HK-2 (cell line): ENCODE measurements around the gene FOSL1.

ENCODE experiments used
- DNase-seq: peaks from one replicate; pipeline ENCODE4 v3.0.0-alpha.2; 2018; ENCODE audit not compliant: unreplicated experiment

The FOSL1 gene

DNA sequence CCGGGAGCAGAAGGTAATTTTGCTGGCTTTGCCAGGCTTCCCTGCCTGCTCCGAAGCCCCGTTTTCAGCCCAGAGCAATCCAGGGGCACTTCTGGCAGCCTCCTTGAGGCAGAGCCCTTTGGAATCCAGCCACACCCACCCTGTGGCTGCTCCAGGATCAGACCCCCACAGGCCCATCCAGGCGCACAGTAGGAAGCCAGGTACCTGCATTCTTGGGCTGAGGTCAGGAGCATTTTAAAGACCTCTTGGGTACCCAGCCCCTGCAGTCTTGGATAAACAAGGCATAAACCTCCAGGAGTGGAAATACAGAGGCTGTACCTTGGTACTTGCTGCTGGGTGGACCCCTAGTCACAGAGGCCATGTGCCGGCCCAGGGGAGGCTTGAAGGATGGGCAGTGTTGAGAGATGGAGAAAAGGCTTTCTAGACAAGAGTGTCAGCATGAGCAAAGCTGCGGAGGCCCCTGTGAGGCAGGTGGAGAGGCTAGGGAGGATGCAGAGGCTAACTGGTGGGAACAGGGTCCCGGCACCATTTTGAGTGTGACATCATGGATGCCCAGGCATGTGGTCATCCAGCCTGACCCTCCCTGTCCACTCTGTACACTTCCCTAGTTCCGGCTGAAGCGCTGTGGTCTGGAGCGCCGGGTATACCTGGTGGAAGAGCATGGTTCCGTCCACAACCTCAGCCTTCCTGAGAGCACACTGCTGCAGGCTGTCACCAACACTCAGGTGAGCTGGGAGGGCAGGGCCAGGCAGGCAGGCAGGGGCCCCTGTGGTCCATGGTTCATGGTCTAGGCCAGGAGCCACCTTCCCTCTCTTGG is 36.1 kb downstream of the FOSL1 start:
- no peak for DNase-seq

DNA sequence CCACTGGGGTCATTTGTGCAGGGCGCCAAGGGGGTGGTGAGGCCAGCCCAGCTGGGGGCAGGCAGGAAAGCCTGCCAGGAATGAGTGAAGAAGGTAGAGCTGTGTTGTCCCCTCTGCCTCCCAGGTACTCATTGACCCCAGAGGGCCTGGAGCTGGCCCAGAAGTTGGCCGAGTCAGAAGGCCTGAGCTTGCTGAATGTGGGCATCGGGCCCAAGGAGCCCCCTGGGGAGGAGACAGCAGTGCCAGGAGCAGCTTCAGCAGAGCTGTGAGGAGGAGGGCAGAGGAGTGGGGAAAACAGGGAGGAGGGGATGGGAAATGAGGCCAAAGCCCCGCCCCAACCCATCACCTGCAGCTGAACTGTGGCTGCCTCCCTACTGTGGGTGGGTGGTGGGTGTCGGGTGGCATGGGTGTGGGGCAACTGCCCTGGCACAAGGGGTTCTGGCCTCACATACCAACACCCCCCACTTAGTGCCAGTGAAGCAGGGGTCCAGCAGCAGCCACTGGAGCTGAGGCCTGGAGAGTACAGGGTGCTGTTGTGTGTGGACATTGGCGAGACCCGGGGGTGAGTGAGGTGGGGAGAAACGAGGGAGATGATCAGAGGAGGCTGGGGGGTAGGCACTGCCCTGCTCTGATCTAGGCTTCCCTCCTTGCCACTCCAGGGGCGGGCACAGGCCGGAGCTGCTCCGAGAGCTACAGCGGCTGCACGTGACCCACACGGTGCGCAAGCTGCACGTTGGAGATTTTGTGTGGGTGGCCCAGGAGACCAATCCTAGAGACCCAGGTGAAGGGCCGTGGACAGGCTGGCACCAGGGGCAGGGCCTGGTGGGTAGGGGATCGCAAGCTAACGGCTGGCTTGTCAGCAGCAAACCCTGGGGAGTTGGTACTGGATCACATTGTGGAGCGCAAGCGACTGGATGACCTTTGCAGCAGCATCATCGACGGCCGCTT is 37.0 kb downstream of the FOSL1 start:
- no peak for DNase-seq

DNA sequence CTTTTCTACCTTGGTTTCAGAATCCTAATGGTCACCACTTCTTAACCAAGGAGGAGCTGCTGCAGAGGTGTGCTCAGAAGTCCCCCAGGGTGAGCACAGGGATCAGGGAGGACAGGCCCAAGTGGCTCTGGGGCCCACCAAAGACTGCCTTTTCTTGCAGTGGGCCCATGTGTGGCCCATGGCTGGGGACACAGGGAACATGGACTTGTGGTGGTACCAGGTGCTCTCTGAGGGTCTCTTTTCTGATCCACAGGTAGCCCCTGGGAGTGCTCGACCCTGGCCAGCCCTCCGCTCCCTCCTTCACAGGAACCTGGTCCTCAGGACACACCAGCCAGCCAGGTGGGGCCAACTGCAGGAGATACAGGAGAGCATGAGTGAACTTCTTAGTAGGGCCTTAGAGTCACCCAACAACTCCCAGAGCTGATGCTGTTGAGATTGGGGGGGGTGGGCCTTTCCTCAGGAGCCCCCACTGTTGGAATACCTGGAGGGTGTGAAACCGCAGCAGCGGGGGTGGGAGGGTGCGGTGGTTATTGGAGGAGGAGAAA is 37.9 kb downstream of the FOSL1 start:
- no peak for DNase-seq

DNA sequence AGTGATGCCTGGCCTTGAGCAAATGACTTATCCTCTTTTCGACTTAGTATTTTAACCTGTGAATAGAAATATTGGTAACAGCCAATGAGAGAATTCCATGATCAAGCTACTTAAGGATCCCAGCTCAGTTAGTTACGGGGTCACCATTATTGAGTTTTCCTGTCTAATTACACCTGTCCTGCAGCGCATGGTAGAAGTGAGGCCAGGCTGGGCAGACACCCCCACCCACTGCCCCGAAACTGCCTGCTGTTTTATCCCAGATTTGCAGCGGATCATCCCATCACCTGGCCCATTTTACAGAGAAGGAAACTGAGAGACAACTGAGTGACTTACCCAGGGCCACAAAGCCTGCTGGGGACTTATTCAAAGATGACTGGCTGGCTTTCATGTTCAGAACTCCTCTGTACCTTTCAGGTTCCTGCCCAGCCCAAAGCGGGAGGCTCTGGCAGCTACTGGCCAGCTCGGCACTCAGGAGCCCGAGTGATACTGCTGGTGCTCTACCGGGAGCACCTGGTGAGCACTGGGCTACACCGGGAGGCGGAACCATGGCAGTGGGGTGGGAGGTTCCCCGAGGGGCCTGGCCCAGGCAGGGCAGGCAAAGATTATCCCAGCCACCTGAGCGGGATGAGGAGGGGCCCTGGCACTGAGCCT is 38.5 kb downstream of the FOSL1 start:
- DNase-seq, result no peak

DNA sequence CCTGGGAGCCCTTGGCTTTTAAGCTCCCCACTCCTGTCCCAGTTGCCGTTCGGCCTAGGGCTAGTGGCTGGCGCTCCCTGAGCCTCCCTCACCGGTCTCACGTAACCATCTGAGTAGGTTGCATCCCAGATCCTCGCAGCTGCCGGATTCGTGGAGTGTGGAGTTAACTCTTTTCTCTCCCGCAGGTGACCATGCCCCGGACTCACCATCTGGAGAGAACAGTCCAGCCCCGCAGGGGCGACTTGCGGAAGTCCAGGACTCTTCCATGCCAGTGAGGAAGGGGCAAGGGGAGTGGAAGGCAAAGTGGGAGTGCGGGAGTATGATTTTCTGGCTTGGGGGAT is 39.1 kb downstream of the FOSL1 start:
- DNase-seq, result no peak

DNA sequence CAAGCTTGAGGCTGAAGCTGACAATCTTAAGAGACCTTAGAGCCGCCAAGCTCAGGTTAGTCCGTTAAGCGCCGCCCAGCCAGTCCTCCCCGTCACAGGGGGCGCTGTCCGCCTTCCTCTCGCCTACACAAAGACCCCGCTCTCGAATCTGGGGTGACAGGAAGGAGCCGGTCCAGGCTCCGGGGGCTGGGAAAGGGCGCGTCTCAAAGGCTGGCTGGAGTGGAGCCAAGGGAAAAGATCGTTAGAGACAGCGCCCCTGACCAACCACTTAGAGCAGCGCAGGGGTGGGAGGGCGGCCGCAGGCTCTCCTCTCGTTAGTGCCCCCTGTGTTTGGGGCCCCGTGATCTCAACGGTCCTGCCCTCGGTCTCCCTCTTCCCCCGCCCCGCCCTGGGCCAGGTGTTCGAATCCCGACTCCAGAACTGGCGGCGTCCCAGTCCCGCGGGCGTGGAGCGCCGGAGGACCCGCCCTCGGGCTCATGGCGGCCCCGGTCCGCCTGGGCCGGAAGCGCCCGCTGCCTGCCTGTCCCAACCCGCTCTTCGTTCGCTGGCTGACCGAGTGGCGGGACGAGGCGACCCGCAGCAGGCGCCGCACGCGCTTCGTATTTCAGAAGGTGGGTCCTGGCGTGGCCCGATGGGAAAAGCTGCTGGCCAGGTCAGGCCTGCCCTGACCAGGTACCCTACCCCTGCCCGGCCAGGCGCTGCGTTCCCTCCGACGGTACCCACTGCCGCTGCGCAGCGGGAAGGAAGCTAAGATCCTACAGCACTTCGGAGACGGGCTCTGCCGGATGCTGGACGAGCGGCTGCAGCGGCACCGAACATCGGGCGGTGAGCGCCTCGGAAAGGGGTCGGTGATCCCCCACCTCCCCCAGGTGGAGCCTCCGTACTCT is 39.7 kb downstream of the FOSL1 start, which contains the start of gene MUS81:
TSS of gene MUS81 (plus strand) at position 156 of the 887 bp plus-strand sequence. CDS start at position 477, 321 bp downstream.
- peak; percentile 96 for DNase-seq

DNA sequence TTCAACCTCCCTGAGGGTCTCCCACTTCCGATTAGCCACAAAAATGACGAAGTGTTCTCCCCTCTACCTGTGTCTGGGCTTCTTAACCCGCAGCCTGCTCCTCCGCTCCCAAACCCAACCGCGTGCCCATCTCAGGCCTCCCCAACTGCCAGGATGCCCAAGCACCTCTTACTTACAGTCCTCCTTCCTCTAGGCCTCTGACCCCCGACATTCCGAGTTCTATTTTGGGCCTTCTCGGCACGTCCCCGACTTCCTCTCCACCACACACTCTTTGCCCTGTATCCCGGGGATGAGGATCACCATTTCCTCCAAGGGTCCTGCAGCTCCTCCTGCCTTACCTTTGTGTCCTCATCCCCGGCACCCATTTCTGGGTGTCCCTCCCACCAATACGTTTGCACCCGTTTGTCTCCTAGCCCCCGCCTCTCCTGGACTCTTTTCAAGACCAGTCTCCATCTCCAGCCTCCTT is 40.3 kb downstream of the FOSL1 start:
- no peak for DNase-seq

DNA sequence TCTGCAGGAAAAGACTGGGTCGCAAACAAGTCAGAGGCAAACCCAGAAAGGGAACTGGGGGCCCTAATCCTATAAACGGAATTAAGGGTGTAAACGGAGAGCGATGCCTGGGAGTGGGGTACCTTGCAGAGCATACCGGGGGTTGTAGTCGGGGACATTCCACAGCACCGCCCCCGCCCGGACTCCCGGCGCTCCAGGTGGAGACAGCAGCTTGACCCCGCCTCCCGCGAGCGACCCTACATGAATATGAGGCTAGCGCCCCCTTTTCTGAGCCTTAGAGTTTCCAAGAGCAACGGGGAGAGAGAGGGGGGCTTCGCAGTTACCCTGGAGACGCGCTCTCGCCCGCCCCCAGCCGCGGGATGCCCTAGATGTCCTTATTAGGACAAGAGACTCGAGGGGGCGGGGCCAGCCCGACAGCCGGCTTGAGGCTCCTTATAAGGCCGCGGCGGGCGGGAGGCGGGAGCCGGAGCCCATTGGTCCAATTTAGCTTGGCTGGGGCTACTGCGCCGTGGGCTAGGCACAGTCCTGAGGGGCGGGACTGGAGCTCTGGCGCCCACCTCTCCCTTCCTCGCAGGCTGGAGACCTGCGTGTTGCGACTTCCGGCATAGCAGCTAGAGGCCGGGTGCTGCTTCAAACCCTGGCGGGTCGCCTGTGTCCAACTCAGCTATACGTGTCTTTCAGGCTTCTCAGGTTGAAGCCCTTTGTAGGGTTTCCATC is 40.9 kb downstream of the FOSL1 start:
- peak; percentile 95 for DNase-seq

DNA sequence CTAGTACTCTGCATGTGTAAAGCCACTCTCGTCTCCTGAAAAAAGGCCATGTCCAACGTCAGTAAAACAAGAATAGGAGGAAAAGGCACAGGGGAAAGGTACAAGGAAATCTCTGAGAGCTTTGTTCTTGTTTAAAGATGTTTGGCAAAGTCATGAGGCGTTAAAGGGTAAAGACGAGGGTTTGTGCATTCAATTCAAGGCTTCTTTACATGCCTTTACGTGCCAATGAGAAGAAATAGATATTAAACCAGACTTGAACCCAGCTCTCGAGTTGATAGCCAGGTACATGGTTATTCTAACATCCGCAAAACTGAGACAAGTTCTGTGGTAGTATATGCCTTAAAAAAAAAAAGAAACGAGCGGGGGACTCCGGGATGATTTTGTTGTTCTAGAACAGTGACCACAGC is 41.5 kb downstream of the FOSL1 start:
- no peak for DNase-seq

DNA sequence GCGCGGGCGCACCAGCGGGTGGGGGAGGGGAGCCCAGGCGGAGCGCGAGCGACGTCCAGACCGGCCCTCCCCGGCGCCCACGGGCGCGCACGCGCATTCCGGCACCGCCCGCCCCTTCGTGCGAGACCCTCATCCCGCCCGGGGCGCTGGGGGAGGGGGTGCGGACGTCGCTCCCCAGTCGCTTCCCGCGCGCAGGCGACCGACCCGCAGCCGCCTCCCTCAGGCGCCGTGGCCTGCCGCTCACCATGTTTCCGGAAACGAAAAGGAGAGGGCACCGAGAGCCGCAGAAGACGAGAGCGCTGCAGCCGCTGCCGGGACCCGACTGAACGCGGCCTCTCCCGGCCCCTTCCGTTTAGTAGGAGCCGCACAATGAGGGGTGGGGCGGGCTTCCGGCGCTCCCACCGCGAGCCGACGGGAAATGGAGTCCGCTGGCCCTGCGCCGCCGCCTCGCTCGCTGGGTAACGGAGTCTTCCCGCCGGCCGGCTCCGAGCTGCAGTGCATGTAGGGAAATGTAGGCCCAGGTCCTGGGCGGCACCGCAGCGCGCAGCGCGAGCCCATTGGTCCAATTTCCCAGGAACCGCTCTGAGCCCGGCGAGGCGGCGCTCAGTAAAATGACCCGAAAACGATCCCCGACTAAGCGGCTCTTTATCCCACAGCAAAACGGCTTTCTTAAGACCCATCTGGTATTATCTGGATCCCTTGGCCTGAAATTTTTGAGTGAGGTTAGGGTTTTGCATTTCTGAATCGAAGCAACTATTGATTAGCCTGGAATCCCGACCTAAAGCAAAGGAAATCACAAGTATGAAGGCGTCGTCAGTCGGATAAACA is 42.1 kb downstream of the FOSL1 start, which contains the start of gene CFL1:
TSS of gene CFL1 (minus strand) at position 328 of the 828 bp plus-strand sequence. CDS start at position 247, 81 bp downstream.
- peak; percentile 93 for DNase-seq

DNA sequence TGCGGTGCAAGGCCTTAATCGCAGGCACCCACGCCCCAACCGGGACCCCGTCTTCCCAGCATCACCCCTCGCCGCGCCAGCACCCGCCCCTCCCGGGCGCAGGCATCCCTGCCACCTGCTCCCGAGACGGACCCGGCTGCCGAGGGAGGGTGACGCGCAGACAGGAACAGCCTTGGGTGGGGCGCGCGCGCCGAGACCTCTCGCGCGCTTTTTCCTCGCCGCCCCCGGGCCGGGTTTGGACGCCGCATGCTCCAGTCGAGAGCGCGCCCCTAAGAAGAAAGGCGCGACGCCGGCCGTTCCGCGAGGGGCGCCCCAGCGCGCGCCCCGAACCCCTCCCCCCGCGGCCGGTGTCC is 42.7 kb downstream of the FOSL1 start:
- DNase-seq, result no peak

DNA sequence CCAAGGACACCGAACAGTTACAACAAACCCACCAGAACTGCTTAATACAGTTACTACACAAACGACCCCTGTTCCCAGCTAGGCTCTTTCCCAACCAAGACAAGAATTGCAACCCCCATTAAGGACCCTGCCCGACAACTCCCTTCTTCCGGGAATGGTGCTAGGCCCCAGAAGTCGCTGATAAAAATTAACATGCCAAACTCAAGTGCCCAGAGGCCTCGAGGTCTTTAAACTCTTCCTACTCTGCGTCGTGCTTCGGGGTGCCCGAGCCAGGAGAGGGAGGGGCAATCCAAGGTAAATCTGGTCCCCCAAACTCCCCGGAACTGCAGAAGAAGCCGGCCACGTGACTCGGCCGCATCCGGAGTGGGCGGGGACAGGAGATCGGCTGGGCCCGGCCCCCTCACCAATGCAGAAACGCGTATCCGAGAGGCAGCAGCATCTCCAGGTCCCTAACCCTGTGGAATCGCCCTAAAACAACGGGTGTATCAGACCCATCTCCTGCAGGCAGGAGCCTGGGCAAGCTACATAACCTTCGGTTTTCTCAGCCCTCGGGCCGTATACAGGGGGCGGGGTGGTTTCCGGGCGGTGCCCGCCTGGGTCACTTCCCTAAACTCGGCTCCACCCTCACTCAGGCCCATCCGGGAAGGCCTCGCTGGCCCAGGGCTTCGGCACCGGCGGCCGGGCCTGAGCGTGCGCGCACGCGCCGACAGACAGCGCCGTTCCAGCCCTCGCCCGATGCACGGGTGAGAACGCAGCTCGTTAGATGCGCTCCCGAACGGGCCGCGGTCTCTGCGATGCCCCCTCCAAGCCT is 43.3 kb downstream of the FOSL1 start:
- DNase-seq, result peak; percentile 54

DNA sequence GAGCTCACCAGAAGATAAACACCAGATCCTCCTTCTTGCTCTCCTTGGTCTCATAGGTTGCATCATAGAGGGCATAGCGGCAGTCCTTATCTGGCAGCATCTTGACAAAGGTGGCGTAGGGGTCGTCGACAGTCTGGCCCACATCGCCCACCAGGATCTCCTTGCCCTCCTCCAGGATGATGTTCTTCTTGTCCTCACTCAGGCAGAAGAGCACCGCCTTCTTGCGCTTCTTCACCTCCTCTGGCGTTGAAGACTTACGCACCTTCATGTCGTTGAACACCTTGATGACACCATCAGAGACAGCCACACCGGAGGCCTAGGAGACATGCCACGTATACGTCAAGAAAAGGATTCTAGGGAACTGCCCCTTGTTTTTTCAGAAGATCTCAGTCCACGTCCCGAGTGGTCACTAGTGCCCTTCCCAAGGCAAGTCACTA is 44.2 kb downstream of the FOSL1 start:
- no peak for DNase-seq

DNA sequence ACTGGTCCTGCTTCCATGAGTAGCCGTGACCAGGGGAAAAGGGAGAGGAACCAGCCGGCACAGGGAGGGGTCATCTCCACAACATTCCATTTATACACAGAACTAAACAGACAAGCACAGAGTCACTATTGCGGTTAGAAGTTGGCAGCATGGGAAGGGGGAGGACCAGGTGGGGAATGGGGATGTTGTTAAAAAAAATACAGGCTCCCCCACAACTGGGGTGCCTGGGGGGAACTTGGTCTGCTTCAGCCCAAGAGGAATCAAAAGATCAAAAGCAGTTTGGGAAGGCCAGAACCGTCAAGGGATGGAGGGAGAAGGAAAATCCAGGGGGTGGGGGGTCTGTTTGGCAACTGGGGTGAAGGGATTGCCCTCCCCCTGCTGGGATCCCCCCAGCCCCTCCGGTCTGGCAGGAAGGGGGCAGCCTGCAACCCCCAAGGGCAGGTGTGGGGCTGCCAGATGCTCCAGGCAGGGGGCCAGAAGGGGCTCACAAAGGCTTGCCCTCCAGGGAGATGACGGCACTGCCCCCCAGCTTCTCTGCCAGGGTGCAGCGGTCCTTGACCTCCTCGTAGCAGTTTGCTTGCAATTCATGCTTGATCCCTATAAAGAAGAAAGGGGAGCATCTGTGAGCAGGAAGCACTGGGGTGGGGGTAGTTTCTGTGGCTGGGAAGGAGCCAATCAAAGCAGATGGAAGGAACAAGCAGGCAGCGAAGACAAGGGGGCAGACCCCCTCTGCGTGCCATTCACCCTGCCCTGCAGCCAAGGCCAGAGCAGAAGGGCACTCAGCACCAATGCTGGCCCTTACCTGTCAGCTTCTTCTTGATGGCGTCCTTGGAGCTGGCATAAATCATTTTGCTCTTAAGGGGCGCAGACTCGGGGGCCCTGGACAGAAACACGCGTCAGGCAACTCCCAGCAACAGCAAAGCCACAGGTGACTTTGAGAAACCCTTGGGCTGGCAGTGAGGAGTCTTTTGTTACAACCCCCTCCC is 45.0 kb downstream of the FOSL1 start:
- no peak for DNase-seq

DNA sequence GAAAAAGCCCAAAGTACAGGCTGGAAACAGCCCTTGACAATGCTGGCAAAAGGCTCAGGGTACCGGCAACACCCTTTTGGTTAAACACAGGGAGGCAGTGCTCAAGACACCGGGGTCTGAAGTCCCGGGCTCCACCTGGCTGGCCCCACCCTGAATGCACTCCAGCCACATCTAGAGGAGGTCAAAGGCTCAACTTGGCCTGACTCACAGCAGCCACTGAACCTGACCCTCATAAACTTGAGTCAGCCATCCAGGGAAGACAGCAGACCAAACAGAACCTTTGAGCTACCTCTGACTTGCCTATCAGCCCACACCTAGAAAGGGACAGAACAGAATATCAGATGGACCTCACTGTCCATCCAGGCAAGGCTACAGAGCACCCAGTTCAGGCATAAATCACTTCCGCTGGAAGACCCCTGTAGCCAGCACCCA is 46.0 kb downstream of the FOSL1 start:
- DNase-seq, result no peak

DNA sequence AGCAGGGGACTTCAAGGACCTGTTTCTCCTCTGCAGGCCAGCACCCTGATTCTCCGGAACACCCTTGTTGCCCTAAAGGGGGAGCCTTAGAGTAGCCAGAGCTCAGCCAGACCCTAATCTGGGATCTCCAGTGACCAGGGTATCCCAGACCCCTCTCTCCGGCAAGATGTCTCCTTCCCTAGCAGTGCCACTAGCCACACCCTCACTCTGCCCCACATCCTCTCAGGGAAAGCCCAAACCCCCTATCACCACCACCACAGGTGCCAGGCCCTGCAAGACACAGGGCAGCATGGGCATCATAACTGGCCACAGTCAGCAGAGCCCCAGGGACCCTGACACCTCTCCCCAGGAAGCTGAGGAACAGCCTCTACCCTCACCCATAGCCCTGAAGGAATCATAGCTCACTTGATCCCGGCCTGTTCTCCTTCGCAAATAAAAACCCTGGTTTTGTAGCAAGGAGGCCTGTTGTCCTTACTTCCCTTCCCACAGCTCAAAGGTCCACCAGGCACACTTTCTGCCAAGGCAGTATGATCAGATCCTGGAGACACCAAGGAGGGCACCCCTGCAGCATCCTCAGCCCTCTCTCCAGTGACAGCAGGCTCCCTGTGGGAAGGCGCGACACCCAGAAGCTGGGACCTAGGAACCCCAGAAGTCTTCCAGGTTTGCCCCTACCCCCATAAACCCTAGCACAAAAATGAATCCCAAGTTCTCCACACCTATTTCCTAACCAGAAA is 46.8 kb downstream of the FOSL1 start:
- no peak for DNase-seq
